ENCODE results near the gene MEF2B. TPM values are rescaled to one million over a fixed set of nuclear protein-coding genes. Genes with fewer than 3 reads are reported as not detected.

MEF2B gene
- total and polyA plus RNA-seq, 2 donors (not counting 3 experiments of a cell fraction or from before 2014, with no cell fraction given): 0.52 to 1.2 TPM

- Histone ChIP-seq H3K79me2 (ENCODE audit: control insufficient read depth, insufficient read depth, low read length) (no peaks in the 10 kb centered on the region), H3K27ac (ENCODE audit: insufficient read depth, low read depth, low read length) (no peak overlapping the region), H3K9me1 (replicated peaks; ENCODE audit: control insufficient read depth, extremely low read depth, insufficient read depth, low read length) (no peaks in the 10 kb centered on the region), H3K36me3 (ENCODE audit: control insufficient read depth in 2 of 2, extremely low read depth in 1 of 2, insufficient read depth in 2 of 2, low read length in 2 of 2) (no peaks in the 10 kb centered on the region), H3K4me3 (replicated peaks in 1 of 3; ENCODE audit: insufficient read depth in 1 of 3, low read depth in 1 of 3, low read length in 3 of 3) (no peak overlapping the region), H3K27me3 (ENCODE audit: control insufficient read depth in 2 of 2, insufficient read depth in 2 of 2, low read length in 2 of 2) (no peaks in the 10 kb centered on the region), H3K9me3 (replicated peaks; ENCODE audit: control insufficient read depth, insufficient read depth, low read length) (no peaks in the 10 kb centered on the region), H3K4me1 (ENCODE audit: control insufficient read depth, extremely low read depth, insufficient read depth, low read length) (peaks cover 5% of the 10 kb centered on the region), H3K9ac (replicated peaks; ENCODE audit: extremely low read depth, insufficient read depth, low read length) (no peak overlapping the region), H2AFZ (ENCODE audit: low read depth, low read length) (no peak overlapping the region), H4K20me1 (replicated peaks; ENCODE audit: control insufficient read depth, extremely low read depth, insufficient read depth, low read length) (no peaks in the 10 kb centered on the region), H3K4me2 (ENCODE audit: insufficient read depth, low read length) (peak overlapping the region; percentile 30)
- dilution Hi-C loops (cut with MboI; ENCODE audit: extremely low pct_ligation_motif_present, low sequenced_read_pairs) (no loop called here), intact Hi-C loops (cut with micrococcal nuclease) (no loop called here)
- BruUV-seq (replicated peaks): no TSS peak
- no peak for TF ChIP-seq GATA2 (IDR thresholded peaks at IDR 0.05; ENCODE audit: insufficient read depth, insufficient read length, low read depth, low read length)
- no peak for TF ChIP-seq MAX (IDR thresholded peaks at IDR 0.05; ENCODE audit: insufficient read depth, insufficient read length)
- TF ChIP-seq POLR2A (IDR thresholded peaks at IDR 0.05; ENCODE audit: low read depth, low read length): no peak
- no peak for TF ChIP-seq FOS (IDR thresholded peaks at IDR 0.05; ENCODE audit: borderline replicate concordance, insufficient read depth, low read length)
- TF ChIP-seq JUN (IDR thresholded peaks at IDR 0.05; ENCODE audit: borderline replicate concordance, insufficient read depth, insufficient read length, low read depth): no peak
- TF ChIP-seq MYC (IDR thresholded peaks at IDR 0.05; ENCODE audit: low read depth, low read length): no peak
- TF ChIP-seq, protein P1, sequence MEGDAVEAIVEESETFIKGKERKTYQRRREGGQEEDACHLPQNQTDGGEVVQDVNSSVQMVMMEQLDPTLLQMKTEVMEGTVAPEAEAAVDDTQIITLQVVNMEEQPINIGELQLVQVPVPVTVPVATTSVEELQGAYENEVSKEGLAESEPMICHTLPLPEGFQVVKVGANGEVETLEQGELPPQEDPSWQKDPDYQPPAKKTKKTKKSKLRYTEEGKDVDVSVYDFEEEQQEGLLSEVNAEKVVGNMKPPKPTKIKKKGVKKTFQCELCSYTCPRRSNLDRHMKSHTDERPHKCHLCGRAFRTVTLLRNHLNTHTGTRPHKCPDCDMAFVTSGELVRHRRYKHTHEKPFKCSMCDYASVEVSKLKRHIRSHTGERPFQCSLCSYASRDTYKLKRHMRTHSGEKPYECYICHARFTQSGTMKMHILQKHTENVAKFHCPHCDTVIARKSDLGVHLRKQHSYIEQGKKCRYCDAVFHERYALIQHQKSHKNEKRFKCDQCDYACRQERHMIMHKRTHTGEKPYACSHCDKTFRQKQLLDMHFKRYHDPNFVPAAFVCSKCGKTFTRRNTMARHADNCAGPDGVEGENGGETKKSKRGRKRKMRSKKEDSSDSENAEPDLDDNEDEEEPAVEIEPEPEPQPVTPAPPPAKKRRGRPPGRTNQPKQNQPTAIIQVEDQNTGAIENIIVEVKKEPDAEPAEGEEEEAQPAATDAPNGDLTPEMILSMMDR (IDR thresholded peaks at IDR 0.05; ENCODE audit: extremely low read depth in 1 of 2, insufficient read depth in 1 of 2, low read depth in 1 of 2, low read length in 2 of 2): no peak
- no peak for TF ChIP-seq POLR2AphosphoS5 (IDR thresholded peaks at IDR 0.05; ENCODE audit: insufficient read depth, low read depth, low read length)
- TF ChIP-seq EZH2 (IDR thresholded peaks at IDR 0.05; ENCODE audit: borderline replicate concordance, low read depth, low read length, severe bottlenecking): no peak
- ChIA-PET POLR2A (no interaction called here), CTCF (interaction anchor here (0.6 to 2.3 kb wide), 2 partner anchors 15 to 23 kb away, joined by 3 to 8 read pairs; no protein-coding TSS in a partner anchor)
- DNase-seq (ENCODE audit: low read depth, low spot score) (no peak), FAIRE-seq (no peak)
Measured at GRCh38 chr19:19169236-19170052, 619 bp downstream of the MEF2B start.
